Endometrial microvascular endothelial cells (primary cell): Measurements from ENCODE around the gene DLG2. TPM values are rescaled to one million over a fixed set of nuclear protein-coding genes. Genes with fewer than 3 reads are reported as not detected.

Source experiments
- total RNA-seq: library from RNA; depleted of rRNA; stranded (reverse); fragments of >200 nt; gene quantifications from one replicate; pipeline ENCODE4 v1.2.3, GENCODE V29; 2015; ENCODE audit errors: inconsistent ontology term

DLG2 gene
- total RNA-seq, 1 donor from 2014 or later = not detected

Other genes with a start within 250 kb of the DLG2 start
- gene TMEM126B, start 1.2 kb upstream of the DLG2 start, total RNA-seq = 64.1 TPM
- 46.6 TPM for gene TMEM126A, start 20.6 kb upstream of the DLG2 start, total RNA-seq
- 17.7 TPM for gene CREBZF, start 37.8 kb upstream of the DLG2 start, total RNA-seq
- gene CCDC89, start 58.9 kb upstream of the DLG2 start, total RNA-seq = 0.46 TPM
- 2.1 TPM for gene SYTL2, start 183.8 kb upstream of the DLG2 start, total RNA-seq
- not detected for gene CCDC83, start 228.0 kb upstream of the DLG2 start, total RNA-seq